ENCODE measurements around the gene GLOD4. TPM values are rescaled to one million over a fixed set of nuclear protein-coding genes. Genes with fewer than 3 reads are reported as not detected.

The GLOD4 gene
- total RNA-seq, 1 donor = 40.2 TPM

DNA sequence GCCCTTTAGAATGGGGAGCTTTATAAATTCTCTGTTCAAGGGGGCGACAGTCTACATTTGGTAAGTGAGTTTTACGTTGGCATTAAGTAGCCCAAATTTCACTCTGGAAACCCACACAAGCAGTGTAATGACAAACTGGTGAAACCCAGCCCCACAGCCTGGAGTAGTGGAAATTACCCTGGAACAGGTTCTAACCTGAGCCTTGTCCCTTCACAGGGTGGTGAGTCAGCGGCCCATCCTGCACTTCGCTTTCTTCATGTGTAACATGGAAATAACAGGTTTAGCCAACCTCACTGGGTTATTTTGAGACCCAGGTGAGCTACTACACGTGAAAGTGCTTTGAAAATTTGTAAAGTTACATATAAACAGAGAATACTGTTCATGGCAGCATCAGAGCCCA, 53.2 kb downstream of the GLOD4 start:
- no peak for DNase-seq (ENCODE audit: low read depth)
- no peak overlapping the region for H3K4me3 ChIP-seq (ENCODE audit: low read depth, low read length)
- TF ChIP-seq, protein P1, sequence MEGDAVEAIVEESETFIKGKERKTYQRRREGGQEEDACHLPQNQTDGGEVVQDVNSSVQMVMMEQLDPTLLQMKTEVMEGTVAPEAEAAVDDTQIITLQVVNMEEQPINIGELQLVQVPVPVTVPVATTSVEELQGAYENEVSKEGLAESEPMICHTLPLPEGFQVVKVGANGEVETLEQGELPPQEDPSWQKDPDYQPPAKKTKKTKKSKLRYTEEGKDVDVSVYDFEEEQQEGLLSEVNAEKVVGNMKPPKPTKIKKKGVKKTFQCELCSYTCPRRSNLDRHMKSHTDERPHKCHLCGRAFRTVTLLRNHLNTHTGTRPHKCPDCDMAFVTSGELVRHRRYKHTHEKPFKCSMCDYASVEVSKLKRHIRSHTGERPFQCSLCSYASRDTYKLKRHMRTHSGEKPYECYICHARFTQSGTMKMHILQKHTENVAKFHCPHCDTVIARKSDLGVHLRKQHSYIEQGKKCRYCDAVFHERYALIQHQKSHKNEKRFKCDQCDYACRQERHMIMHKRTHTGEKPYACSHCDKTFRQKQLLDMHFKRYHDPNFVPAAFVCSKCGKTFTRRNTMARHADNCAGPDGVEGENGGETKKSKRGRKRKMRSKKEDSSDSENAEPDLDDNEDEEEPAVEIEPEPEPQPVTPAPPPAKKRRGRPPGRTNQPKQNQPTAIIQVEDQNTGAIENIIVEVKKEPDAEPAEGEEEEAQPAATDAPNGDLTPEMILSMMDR (IDR thresholded peaks at IDR 0.05; ENCODE audit: insufficient read depth, low read depth, low read length) = no peak

DNA sequence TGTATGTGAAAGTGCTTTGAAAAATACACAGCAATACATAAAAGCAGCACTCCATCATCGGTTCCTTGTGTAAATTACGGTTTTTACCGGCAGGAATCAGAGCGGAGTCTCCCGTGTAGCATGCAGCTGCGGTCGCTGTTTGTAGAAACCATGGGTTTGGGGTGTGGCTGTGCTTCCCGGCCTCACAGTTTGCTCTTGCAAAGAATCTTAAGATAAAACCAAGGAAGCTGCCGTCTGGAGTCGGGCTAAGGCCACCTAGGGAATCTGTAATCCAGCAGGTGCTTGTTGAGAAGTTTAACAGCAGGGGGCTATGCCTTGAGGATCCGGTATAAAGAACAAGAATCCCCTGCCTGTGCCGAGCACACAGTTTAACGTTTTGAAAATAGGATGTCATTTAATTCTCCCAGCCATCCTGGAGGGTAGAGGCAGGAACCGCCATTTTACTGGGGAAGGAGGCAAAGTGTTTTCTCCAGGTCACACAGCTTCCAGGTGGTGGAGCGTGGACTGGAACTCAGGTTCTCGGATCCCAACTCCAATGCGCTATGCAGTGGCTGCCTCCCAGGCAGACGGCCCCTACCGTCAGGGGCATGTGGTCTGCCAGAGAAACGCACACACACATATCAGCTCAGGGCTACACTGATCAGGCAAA, 55.7 kb downstream of the GLOD4 start:
- DNase-seq (ENCODE audit: low read depth) = no peak
- TF ChIP-seq, protein P1 (IDR thresholded peaks at IDR 0.05; ENCODE audit: insufficient read depth, low read depth, low read length) = no peak
- no peak overlapping the region for H3K4me3 ChIP-seq (ENCODE audit: low read depth, low read length)

DNA sequence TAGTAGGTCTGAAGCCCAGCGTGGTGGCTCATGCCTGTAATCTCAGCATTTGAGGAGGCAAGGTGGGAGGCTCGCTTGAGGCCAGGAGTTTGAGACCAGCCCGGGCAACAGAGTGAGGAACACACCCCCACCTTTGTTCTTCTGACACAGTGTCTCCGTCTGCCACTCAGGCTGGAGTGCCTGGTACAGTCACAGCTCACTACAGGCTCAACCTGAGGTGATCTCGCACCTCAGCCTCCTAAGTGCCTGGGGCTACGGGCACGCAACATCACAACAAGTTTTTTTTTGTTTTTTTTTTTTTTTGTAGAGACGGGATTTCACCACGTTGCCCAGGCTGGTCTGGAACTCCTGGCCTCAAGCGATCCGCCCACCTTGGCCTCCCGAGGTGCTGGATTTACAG, 56.3 kb downstream of the GLOD4 start:
- no peak for DNase-seq (ENCODE audit: low read depth)
- TF ChIP-seq, protein P1 (IDR thresholded peaks at IDR 0.05; ENCODE audit: insufficient read depth, low read depth, low read length) = no peak
- no peak overlapping the region for H3K4me3 ChIP-seq (ENCODE audit: low read depth, low read length)

DNA sequence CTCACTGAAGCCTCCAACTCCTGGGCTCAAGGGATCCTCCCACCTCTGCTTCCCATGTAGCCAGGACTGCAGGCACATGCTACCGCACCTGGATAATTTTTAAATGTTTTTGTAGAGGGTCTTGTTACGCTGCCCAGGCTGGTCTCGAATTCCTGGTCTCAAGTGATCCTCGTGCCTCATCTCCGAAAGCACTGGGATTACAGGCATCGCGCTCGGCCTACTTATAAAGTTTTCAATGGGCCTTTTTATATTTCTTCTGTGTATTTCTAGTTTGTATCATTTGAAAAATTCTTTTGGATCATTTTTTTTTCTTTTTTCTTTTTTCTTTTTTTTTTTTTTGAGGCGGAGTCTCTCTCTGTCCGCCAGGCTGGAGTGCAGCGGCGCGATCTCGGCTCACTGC, 57.0 kb downstream of the GLOD4 start:
- no peak for DNase-seq (ENCODE audit: low read depth)
- TF ChIP-seq, protein P1 (IDR thresholded peaks at IDR 0.05; ENCODE audit: insufficient read depth, low read depth, low read length) = no peak
- no peak overlapping the region for H3K4me3 ChIP-seq (ENCODE audit: low read depth, low read length)

DNA sequence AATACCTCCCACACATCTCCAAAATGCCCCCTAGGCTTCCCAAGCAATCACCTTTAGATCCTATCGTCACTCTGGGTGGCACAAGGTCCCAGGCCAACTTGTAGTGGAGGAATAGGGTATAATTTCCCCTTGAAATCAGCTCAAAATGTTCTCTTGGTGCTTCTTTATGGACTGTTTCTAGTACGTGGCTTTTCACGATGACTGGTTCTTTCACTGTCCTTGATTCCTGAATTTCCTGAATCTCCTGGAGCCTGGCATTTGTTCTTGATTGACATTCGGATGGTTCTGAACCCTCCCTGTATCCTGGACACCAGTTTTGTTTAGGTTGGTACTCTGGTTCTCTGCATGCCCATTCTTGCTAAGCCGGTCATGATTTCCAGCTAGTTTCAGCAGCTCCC, 60.5 kb downstream of the GLOD4 start:
- TF ChIP-seq, protein P1 (IDR thresholded peaks at IDR 0.05; ENCODE audit: insufficient read depth, low read depth, low read length) = no peak
- DNase-seq (ENCODE audit: low read depth) = no peak
- no peak overlapping the region for H3K4me3 ChIP-seq (ENCODE audit: low read depth, low read length)

DNA sequence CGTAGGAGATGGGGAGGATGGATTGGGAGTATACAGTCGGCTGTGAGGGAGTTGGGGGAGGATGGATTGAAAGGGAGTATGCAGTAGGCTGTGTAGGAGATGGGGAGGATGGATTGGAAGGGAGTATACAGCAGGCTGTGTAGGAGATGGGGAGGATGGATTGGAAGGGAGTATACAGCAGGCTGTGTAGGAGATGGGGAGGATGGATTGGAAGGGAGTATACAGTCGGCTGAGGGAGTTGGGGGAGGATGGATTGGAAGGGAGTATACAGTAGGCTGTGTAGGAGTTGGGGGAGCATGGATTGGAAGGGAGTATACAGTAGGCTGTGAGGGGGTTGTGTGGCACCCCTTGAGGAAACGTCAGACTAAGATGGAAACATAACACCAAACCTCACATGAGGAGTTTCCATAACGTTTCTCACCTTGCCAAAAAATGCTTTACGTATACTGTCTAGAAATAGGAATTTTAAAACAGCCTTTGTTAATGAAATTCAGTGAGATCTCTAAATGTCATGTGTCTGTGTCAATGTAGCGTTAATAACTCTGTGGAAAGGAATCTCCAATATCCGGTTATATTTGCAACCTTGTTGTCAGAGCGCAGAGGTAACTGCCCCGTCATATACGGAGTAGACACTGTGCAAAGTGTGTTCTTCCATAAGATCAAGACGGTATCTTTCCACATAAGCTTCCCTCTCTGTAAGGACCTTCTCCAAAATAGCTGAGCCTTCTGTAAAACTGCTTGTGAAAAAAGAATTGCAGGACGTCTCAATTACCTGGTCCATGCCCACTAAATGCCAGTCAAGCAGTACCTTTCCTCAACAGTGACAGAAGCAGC, 61.2 kb downstream of the GLOD4 start:
- no peak overlapping the region for H3K4me3 ChIP-seq (ENCODE audit: low read depth, low read length)
- TF ChIP-seq, protein P1 (IDR thresholded peaks at IDR 0.05; ENCODE audit: insufficient read depth, low read depth, low read length) = no peak
- no peak for DNase-seq (ENCODE audit: low read depth)
